GM21723 (cell line): Measurements from ENCODE around the gene BRI3BP.
"Not testable (repeated sequence)": the region's sequence is repeated elsewhere in the genome, so short reads cannot be mapped to it uniquely, and the experiment has no call there.

ENCODE experiments used
- ATAC-seq: cut with Tn5 transposase; IDR thresholded peaks from one replicate; pipeline ENCODE4 v1.9.1; 2021; ENCODE audit warnings: mild to moderate bottlenecking, moderate library complexity; ENCODE audit not compliant: unreplicated experiment

BRI3BP gene

GRCh38 chr12:125021096-125021495 is 27.7 kb downstream of the BRI3BP start:
- ATAC-seq, result no peak

- ATAC-seq, result no peak
Observed at GRCh38 chr12:125021771-125022170, 28.3 kb downstream of the BRI3BP start.

GRCh38 chr12:125023065-125023464 is 29.6 kb downstream of the BRI3BP start:
- no peak for ATAC-seq

GRCh38 chr12:125024949-125025563 is 31.6 kb downstream of the BRI3BP start:
- no peak for ATAC-seq

- ATAC-seq, result no peak
Observed at GRCh38 chr12:125025606-125026235, 32.3 kb downstream of the BRI3BP start.

- no peak for ATAC-seq
Observed at GRCh38 chr12:125028106-125028505, 34.7 kb downstream of the BRI3BP start.

GRCh38 chr12:125029761-125030358 is 36.4 kb downstream of the BRI3BP start:
- ATAC-seq, result no peak

- ATAC-seq, result not testable (repeated sequence)
Observed at GRCh38 chr12:125031471-125031870, 38.0 kb downstream of the BRI3BP start.

GRCh38 chr12:125032466-125033152 is 39.2 kb downstream of the BRI3BP start:
- no peak for ATAC-seq

- no peak for ATAC-seq
Observed at GRCh38 chr12:125033288-125033687, 39.8 kb downstream of the BRI3BP start.

- ATAC-seq, result no peak
Observed at GRCh38 chr12:125038976-125039625, 45.7 kb downstream of the BRI3BP start.

- no peak for ATAC-seq
Observed at GRCh38 chr12:125049093-125049458, 55.6 kb downstream of the BRI3BP start.

GRCh38 chr12:125050446-125050845 is 57.0 kb downstream of the BRI3BP start:
- ATAC-seq, result no peak

- ATAC-seq, result no peak
Observed at GRCh38 chr12:125050868-125051267, 57.4 kb downstream of the BRI3BP start.

- no peak for ATAC-seq
Observed at GRCh38 chr12:125053821-125054220, 60.4 kb downstream of the BRI3BP start.

- ATAC-seq, result no peak
Observed at GRCh38 chr12:125055591-125055990, 62.1 kb downstream of the BRI3BP start.

- no peak for ATAC-seq
Observed at GRCh38 chr12:125056306-125056705, 62.9 kb downstream of the BRI3BP start.

GRCh38 chr12:125057708-125058107 is 64.3 kb downstream of the BRI3BP start:
- ATAC-seq, result no peak

- no peak for ATAC-seq
Observed at GRCh38 chr12:125061229-125061628, 67.8 kb downstream of the BRI3BP start.

- not testable (repeated sequence) for ATAC-seq
Observed at GRCh38 chr12:125063522-125063921, 70.1 kb downstream of the BRI3BP start.

- ATAC-seq, result no peak
Observed at GRCh38 chr12:125064492-125064891, 71.0 kb downstream of the BRI3BP start.
